Activated CD8-positive, alpha-beta T cell treated with anti-CD3 and anti-CD28 coated beads, Interleukin-2, amount 10 ng/mL, durations not matched to agents 7 days and 5 days (primary cell): ENCODE measurements around the gene BNIP2. TPM values are rescaled to one million over a fixed set of nuclear protein-coding genes. Genes with fewer than 3 reads are reported as not detected.

Source experiments
- ATAC-seq: fragments of 150-1000 bp; cut with Tn5 transposase; one replicate; pipeline ENCODE4 v1.10.0; 2021; ENCODE audit warnings: moderate library complexity
- CTCF ChIA-PET: fragments of 350-600 bp; sonication (Branson Sonifier 250); formaldehyde crosslinking; loops from one replicate; lab custom pipeline; 2021; ENCODE audit warnings: antibody characterized with exemption; lab: Charles Lee
- POLR2A ChIA-PET: fragments of 350-600 bp; sonication (Branson Sonifier 250); formaldehyde crosslinking; loops from one replicate; lab custom pipeline; 2021; ENCODE audit warnings: antibody characterized with exemption; lab: Charles Lee
- DNase-seq: peaks from one replicate; pipeline ENCODE4 v3.0.0-alpha.2; 2020
- H3K27ac Mint-ChIP-seq: one replicate; pipeline ENCODE4 v1.8.0; 2021; ENCODE audit warnings: mild to moderate bottlenecking, mixed read lengths
- H3K27me3 Mint-ChIP-seq: one replicate; pipeline ENCODE4 v1.8.0; 2021; ENCODE audit warnings: low read depth, mixed read lengths
- H3K36me3 Mint-ChIP-seq: one replicate; pipeline ENCODE4 v1.8.0; 2021; ENCODE audit warnings: low read depth, mixed read lengths
- H3K4me1 Mint-ChIP-seq: one replicate; pipeline ENCODE4 v1.8.0; 2021; ENCODE audit warnings: low read depth, mixed read lengths
- H3K4me3 Mint-ChIP-seq: one replicate; pipeline ENCODE4 v1.8.0; 2021; ENCODE audit warnings: mild to moderate bottlenecking, mixed read lengths
- H3K9me3 Mint-ChIP-seq: one replicate; pipeline ENCODE4 v1.8.0; 2022; ENCODE audit warnings: mixed read lengths; ENCODE audit not compliant: insufficient read depth
- total RNA-seq, 2 experiments: library from RNA; stranded (reverse); gene quantifications; one replicate each; pipeline ENCODE4 v1.2.3, GENCODE V29; 2021

The BNIP2 gene
- total RNA-seq, 2 experiments from 2014 or later, result 69.0 to 74.8 TPM

DNA sequence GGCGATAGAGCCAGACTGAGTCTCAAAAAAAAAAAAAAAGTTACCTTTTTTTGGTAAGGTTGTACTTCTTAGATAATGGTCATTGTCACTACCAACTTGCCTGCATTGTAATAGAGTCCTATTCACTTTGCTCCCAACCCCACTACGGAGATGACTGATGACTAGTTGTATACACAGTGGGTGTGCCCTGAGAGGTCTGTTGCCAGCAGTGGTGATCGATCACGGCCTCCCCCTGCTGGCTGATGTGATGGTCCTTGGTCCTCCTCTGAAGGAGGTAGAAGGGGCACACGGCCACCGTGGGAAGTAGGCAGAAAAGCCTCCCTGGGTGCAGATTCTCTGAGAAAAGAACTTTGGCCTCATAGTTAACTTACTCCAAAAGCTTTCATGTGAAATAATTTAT is 66.8 kb downstream of the BNIP2 start:
- no peak overlapping the region for H3K27ac Mint-ChIP-seq
- peak; percentile 86 for ATAC-seq
- no peaks in the 10 kb centered on the region for H3K4me1 Mint-ChIP-seq
- H3K36me3 Mint-ChIP-seq, result no peaks in the 10 kb centered on the region
- DNase-seq, result peak; percentile 64
- CTCF ChIA-PET, result interaction anchor here (0.6 to 2.2 kb wide), 2 partner anchors 89 to 108 kb away, joined by 3 to 12 read pairs; no protein-coding TSS in a partner anchor
- H3K27me3 Mint-ChIP-seq, result peaks cover 20% of the 10 kb centered on the region
- H3K9me3 Mint-ChIP-seq, result no peaks in the 10 kb centered on the region
- H3K4me3 Mint-ChIP-seq, result no peak overlapping the region
- POLR2A ChIA-PET, result no interaction called here

DNA sequence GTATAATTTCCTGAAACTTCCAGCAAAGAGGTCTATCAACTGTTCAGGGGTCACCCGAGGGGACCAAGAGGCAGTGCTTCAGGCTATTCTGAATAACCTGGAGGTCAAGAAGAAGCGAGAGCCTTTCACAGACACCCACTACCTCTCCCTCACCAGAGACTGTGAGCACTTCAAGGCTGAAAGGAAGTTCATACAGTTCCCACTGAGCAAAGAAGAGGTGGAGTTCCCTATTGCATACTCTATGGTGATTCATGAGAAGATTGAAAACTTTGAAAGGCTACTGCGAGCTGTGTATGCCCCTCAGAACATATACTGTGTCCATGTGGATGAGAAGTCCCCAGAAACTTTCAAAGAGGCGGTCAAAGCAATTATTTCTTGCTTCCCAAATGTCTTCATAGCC is 70.7 kb downstream of the BNIP2 start:
- H3K9me3 Mint-ChIP-seq, result peaks cover 4% of the 10 kb centered on the region
- DNase-seq (no peak), ATAC-seq (no peak)
- CTCF ChIA-PET, result interaction anchor here (2.4 kb wide), 1 partner anchor 89 kb away, joined by 7 read pairs; no protein-coding TSS in a partner anchor
- peaks cover 4% of the 10 kb centered on the region for H3K4me1 Mint-ChIP-seq
- H3K4me3 Mint-ChIP-seq, result no peak overlapping the region
- POLR2A ChIA-PET, result no interaction called here
- H3K27ac Mint-ChIP-seq, result no peak overlapping the region
- H3K36me3 Mint-ChIP-seq, result peaks cover 3% of the 10 kb centered on the region
- H3K27me3 Mint-ChIP-seq, result peaks cover 17% of the 10 kb centered on the region

DNA sequence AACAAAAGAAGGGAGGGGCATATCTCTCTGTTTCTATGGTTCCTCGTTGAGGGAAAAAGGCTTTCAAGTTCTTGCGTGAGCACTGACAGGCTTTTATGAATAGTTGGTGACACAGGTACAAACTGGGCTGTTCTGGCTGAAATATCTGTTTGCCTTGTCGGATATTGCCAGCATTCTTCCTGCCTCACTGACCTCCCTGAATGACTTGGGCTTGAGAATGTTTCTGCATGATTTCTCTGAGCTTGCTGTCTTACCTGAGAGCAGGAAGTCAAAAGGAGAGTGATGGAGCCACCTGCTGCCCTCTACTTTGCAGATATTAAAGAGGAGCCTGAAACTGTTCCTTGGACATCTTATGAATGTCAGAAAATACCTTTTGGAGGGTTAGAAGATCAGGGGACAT is 72.7 kb downstream of the BNIP2 start:
- DNase-seq, result no peak
- ChIA-PET CTCF (interaction anchor here (0.7 to 2.3 kb wide), 4 partner anchors 19 to 87 kb away, joined by 3 to 11 read pairs (median 8); no protein-coding TSS in a partner anchor), POLR2A (no interaction called here)
- Mint-ChIP-seq H3K27ac (no peak overlapping the region), H3K27me3 (peaks cover 20% of the 10 kb centered on the region), H3K4me1 (peaks cover 4% of the 10 kb centered on the region), H3K36me3 (peaks cover 3% of the 10 kb centered on the region), H3K9me3 (peaks cover 4% of the 10 kb centered on the region), H3K4me3 (no peak overlapping the region)
- no peak for ATAC-seq

DNA sequence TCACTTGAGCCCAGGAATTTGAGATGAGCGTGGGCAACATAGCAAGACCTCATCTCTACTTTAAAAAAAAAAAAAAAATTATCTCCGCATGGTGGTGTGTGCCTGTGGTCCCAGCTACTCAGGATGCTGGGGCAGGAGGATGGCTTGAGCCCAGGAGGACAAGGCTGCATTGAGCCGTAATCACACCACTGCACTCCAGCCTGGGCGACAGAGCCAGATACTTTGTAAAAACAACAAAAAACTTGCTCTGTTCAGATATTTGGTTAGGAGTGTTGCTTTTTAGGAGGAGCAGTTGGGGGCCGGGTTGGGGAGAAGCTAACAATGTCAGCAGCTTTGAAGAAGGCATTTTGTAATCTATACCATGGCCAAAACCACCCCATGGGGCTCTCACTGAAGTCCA is 73.5 kb downstream of the BNIP2 start:
- H3K27ac Mint-ChIP-seq, result no peak overlapping the region
- CTCF ChIA-PET, result interaction anchor here (1.2 to 2.3 kb wide), 3 partner anchors 76 to 86 kb away, joined by 4 to 11 read pairs (median 11); no protein-coding TSS in a partner anchor

DNA sequence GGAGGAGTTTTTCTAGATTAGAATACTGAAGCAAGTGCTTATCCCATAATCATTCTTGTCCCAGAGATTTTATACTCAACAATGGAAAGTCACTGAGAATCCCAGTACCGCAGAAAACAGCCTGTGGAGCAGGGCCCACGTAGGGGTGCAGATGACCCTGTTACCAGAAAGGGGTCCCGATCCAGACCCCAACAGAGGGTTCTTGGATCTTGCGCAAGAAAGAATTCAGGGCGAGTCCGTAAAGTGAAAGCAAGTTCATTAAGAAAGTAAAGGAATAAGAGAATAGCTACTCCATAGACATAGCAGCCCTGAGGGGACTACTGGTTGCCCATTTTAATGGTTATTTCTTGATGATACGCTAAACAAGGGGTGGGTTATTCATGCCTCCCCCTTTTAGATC is 75.0 kb downstream of the BNIP2 start:
- DNase-seq (no peak), ATAC-seq (no peak)
- POLR2A ChIA-PET, result no interaction called here
- CTCF ChIA-PET, result interaction anchor here (2.3 kb wide), 1 partner anchor 85 kb away, joined by 11 read pairs; no protein-coding TSS in a partner anchor
- no peak overlapping the region for H3K4me3 Mint-ChIP-seq
- H3K27ac Mint-ChIP-seq, result no peak overlapping the region
- peaks cover 20% of the 10 kb centered on the region for H3K27me3 Mint-ChIP-seq
- peaks cover 3% of the 10 kb centered on the region for H3K36me3 Mint-ChIP-seq
- peaks cover 4% of the 10 kb centered on the region for H3K4me1 Mint-ChIP-seq
- peaks cover 4% of the 10 kb centered on the region for H3K9me3 Mint-ChIP-seq

More for the DNA sequence above, 73.5 kb downstream of the BNIP2 start:
- DNase-seq, result no peak
- peaks cover 4% of the 10 kb centered on the region for H3K9me3 Mint-ChIP-seq
- H3K36me3 Mint-ChIP-seq, result peaks cover 3% of the 10 kb centered on the region
- no peak overlapping the region for H3K4me3 Mint-ChIP-seq
- POLR2A ChIA-PET, result no interaction called here
- H3K4me1 Mint-ChIP-seq, result peaks cover 4% of the 10 kb centered on the region
- H3K27me3 Mint-ChIP-seq, result peaks cover 20% of the 10 kb centered on the region
- ATAC-seq, result no peak

DNA sequence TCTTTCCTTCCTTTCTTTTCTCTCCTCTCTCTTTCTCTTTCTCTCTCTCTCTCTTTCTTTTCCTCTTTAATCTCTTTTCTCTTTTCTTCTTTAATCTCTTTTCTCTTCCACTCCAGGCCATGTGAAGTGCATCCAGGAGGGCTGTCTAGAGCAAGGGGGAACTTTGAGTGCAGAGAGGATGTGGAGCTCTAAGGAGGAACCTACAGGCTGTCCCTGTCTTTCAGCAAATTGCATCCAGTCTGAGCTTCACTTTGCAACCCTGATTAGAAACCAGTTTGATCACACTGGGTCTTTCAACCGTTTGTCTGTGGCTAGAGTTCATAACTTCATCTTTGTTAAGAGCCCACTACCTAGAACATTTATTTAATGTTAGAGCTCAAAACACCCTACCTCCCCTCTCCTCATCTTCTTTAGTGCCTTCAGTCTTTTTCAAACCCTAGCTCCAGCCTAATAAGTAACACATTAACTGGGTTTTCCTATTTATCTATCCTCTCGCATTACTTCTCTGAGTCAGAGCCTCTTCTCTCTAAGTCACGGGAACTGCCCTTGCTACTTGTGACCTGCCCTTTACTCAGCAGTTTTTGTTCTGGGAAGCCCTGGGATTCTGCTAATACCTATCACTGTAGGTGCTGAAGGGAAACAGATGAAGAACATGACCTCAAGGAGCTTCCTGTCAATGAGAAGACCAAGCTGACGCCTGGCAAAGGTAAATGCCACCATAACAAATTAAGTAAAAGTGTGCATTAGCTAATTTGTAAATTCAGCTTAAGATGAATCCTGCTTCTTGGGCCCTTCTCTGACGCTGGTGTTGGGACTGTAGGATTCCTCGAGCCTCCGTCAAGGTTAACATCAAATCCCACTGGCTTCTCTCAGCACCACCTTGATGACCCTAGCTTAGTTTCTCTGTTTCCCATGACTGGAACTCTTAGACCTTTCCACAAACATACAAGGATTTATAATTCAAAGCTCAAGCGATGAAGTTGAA is 77.6 kb downstream of the BNIP2 start, which contains the start of gene GCNT3:
Gene GCNT3, plus strand, starts transcription at position 508 of the 985 bp plus-strand sequence. CDS start 6,456 bp downstream, outside the sequence.
- no peak for ATAC-seq
- H3K9me3 Mint-ChIP-seq, result peaks cover 4% of the 10 kb centered on the region

DNA sequence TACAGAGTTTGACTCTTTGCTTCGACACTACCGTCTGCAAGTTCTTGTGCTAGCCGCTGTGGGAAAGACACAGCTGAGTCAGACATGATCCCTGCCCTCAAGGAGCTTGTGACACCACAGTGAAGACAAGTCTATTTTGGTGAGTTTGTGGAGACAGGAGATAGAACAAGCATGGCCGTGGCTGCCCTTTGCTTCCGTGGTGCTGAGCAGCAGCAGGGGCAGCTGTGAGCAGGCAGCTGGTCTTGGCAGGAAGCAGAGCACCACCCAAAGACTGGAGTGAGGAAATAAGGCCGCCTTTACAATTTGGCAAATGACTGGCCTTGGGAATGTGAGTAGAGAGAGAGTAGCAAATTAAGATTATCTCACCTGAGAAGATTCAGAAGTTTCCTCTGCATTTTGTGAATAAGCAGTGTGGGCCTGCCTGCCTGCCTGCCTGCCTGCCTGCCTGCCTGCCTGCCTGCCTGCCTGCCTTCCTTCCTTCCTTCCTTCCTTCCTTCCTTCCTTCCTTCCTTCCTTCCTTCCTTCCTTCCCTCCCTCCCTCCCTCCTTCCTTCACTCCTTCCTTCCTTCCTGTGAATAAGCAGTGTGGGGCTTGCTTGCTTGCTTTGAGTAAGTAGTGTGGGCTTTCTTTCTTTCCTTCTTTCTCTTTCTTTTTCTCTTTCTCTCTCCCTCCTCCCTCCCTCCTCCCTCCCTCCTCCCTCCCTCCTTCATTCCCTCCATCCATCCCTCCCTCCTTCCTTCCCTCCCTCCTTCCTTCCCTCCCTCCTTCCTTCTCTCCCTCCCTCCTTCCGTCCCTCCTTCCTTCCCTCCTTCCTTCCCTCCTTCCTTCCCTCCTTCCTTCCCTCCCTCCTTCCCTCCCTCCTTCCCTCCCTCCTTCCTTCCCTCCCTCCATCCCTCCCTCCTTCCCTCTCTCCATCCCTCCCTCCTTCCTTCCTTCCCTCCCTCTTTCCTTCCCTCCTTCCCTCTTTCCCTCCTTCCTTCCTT is 79.1 kb downstream of the BNIP2 start:
- peaks cover 3% of the 10 kb centered on the region for H3K4me1 Mint-ChIP-seq
- no peak overlapping the region for H3K27ac Mint-ChIP-seq
- peaks cover 3% of the 10 kb centered on the region for H3K9me3 Mint-ChIP-seq
- ChIA-PET CTCF (no interaction called here), POLR2A (no interaction called here)
- H3K36me3 Mint-ChIP-seq, result peaks cover 2% of the 10 kb centered on the region
- no peak overlapping the region for H3K4me3 Mint-ChIP-seq
- DNase-seq, result no peak
- ATAC-seq, result no peak
- H3K27me3 Mint-ChIP-seq, result peaks cover 14% of the 10 kb centered on the region

More for the DNA sequence above, 77.6 kb downstream of the BNIP2 start, which contains the start of gene GCNT3:
- no peak for DNase-seq
- no peak within 1 kb of the TSS for H3K4me3 Mint-ChIP-seq
- POLR2A ChIA-PET, result no interaction called here
- CTCF ChIA-PET, result interaction anchor here (1.1 to 1.4 kb wide), 4 partner anchors 18 to 119 kb away, joined by 3 to 4 read pairs (median 4); no protein-coding TSS in a partner anchor
- H3K36me3 Mint-ChIP-seq, result peaks cover 3% of the 10 kb centered on the region
- peaks cover 16% of the 10 kb centered on the region for H3K27me3 Mint-ChIP-seq
- H3K4me1 Mint-ChIP-seq, result peaks cover 4% of the 10 kb centered on the region
- H3K27ac Mint-ChIP-seq, result no peak within 1 kb of the TSS

Other genes with a start within 250 kb of the BNIP2 start
- gene GCNT3, start 77.5 kb downstream of the BNIP2 start, total RNA-seq, result not detected
- gene GTF2A2, start 31.8 kb downstream of the BNIP2 start, total RNA-seq, result 100 to 1,000 TPM; 123 to 127 TPM